DND-41 (cell line): Measurements from ENCODE around the gene NKX2-1.

Experiments used
- ATAC-seq: fragments of 200-7000 bp; cut with Tn5 transposase; 3 replicates; pipeline ENCODE4 v1.9.1; 2021; ENCODE audit warnings: low read depth; ENCODE audit not compliant: insufficient read depth
- DNase-seq: peaks from one replicate; pipeline ENCODE4 v3.0.0-alpha.2; 2020
- H2AFZ ChIP-seq: 2 replicates; pipeline ENCODE4 v1.6.0; 2012; ENCODE audit warnings: low read depth, low read length
- H3K27ac ChIP-seq: 2 replicates; pipeline ENCODE4 v1.5.1; 2012; ENCODE audit warnings: low read length, inconsistent platforms
- H3K27me3 ChIP-seq: fragments of 200-600 bp; sonication (generic); 2 replicates; pipeline ENCODE4 v1.6.0; 2012; ENCODE audit warnings: low read length, mild to moderate bottlenecking, inconsistent platforms; ENCODE audit not compliant: insufficient read depth, poor library complexity
- H3K36me3 ChIP-seq: 2 replicates; pipeline ENCODE4 v1.5.1; 2012; ENCODE audit warnings: low read length, inconsistent platforms; ENCODE audit not compliant: insufficient read depth
- H3K4me1 ChIP-seq: 2 replicates; pipeline ENCODE4 v1.5.1; 2012; ENCODE audit warnings: mild to moderate bottlenecking, low read length; ENCODE audit not compliant: insufficient read depth
- H3K4me2 ChIP-seq: 2 replicates; pipeline ENCODE4 v1.6.0; 2012; ENCODE audit warnings: mild to moderate bottlenecking, moderate library complexity, low read length, inconsistent platforms; ENCODE audit not compliant: insufficient read depth
- H3K4me3 ChIP-seq, 2 experiments: fragments of 200-600 bp in 1 of 2; shearing (Covaris generic) in 1 of 2; 2 replicates each; pipeline ENCODE4 v1.5.1; 2012 to 2016; ENCODE audit warnings: inconsistent platforms in 2 of 2, low read length in 2 of 2, mild to moderate bottlenecking in 2 of 2, low read depth in 1 of 2, moderate library complexity in 1 of 2
- H3K79me2 ChIP-seq: 2 replicates; pipeline ENCODE4 v1.6.0; 2012; ENCODE audit warnings: low read length, inconsistent platforms; ENCODE audit not compliant: insufficient read depth
- H3K9ac ChIP-seq: 2 replicates; pipeline ENCODE4 v1.6.0; 2012; ENCODE audit warnings: low read depth, mild to moderate bottlenecking, inconsistent platforms, low read length, moderate library complexity
- H3K9me3 ChIP-seq: 2 replicates; pipeline ENCODE4 v1.5.1; 2012; ENCODE audit warnings: low read length, moderate library complexity, mild to moderate bottlenecking, inconsistent platforms; ENCODE audit not compliant: insufficient read depth, severe bottlenecking
- H4K20me1 ChIP-seq: 2 replicates; pipeline ENCODE4 v1.6.0; 2012; ENCODE audit warnings: low read length; ENCODE audit not compliant: insufficient read depth
- CTCF ChIP-seq: IDR thresholded peaks from 2 replicates; pipeline ENCODE4 v1.5.1; 2012; ENCODE audit warnings: borderline replicate concordance, low read length, moderate library complexity, mild to moderate bottlenecking; ENCODE audit not compliant: poor library complexity, severe bottlenecking; ENCODE audit errors: extremely low read depth
- EZH2 ChIP-seq: IDR thresholded peaks from 3 replicates; pipeline ENCODE4 v1.6.1; 2012; ENCODE audit warnings: borderline replicate concordance, low read depth, mild to moderate bottlenecking, moderate library complexity, low read length, inconsistent platforms; ENCODE audit not compliant: severe bottlenecking

NKX2-1 gene

GRCh38 chr14:36511981-36512584 lies 7.9 kb downstream of the NKX2-1 start:
- H2AFZ ChIP-seq = no peak overlapping the region
- peaks cover 22% of the 10 kb centered on the region for H3K27me3 ChIP-seq
- no peaks in the 10 kb centered on the region for H3K36me3 ChIP-seq
- no peak overlapping the region for H3K4me2 ChIP-seq
- H3K4me3 ChIP-seq = no peak overlapping the region
- no peak for TF ChIP-seq CTCF
- TF ChIP-seq EZH2 = no peak
- no peak overlapping the region for H3K9ac ChIP-seq
- no peak overlapping the region for H3K27ac ChIP-seq
- H3K9me3 ChIP-seq = no peaks in the 10 kb centered on the region
- DNase-seq (no peak), ATAC-seq (no peak)
- H4K20me1 ChIP-seq = no peaks in the 10 kb centered on the region
- H3K4me1 ChIP-seq = no peaks in the 10 kb centered on the region
- H3K79me2 ChIP-seq = no peaks in the 10 kb centered on the region

- ATAC-seq = no peak
- H3K4me2 ChIP-seq = no peak overlapping the region
- H3K36me3 ChIP-seq = no peaks in the 10 kb centered on the region
- no peaks in the 10 kb centered on the region for H3K79me2 ChIP-seq
- no peak for DNase-seq
- H3K4me1 ChIP-seq = no peaks in the 10 kb centered on the region
- H2AFZ ChIP-seq = no peak overlapping the region
- peaks cover 22% of the 10 kb centered on the region for H3K27me3 ChIP-seq
- TF ChIP-seq EZH2 (no peak), CTCF (no peak)
- H3K9ac ChIP-seq = no peak overlapping the region
- H3K27ac ChIP-seq = no peak overlapping the region
- H3K4me3 ChIP-seq = no peak overlapping the region
- H4K20me1 ChIP-seq = no peaks in the 10 kb centered on the region
- no peaks in the 10 kb centered on the region for H3K9me3 ChIP-seq
Measured at GRCh38 chr14:36510874-36511273, 9.2 kb downstream of the NKX2-1 start.

- Histone ChIP-seq H3K9ac (no peak overlapping the region), H3K79me2 (no peaks in the 10 kb centered on the region), H3K4me1 (no peaks in the 10 kb centered on the region), H3K36me3 (no peaks in the 10 kb centered on the region), H4K20me1 (no peaks in the 10 kb centered on the region), H3K4me2 (no peak overlapping the region), H3K27ac (no peak overlapping the region), H3K4me3 (no peak overlapping the region), H2AFZ (no peak overlapping the region), H3K9me3 (no peaks in the 10 kb centered on the region), H3K27me3 (peaks cover 22% of the 10 kb centered on the region)
- ATAC-seq (no peak), DNase-seq (no peak)
- TF ChIP-seq CTCF = no peak
- no peak for TF ChIP-seq EZH2
Measured at GRCh38 chr14:36510078-36510799, 9.8 kb downstream of the NKX2-1 start.
